OCI-LY1 (cell line): ENCODE measurements around the gene NOL11.
"Not testable (repeated sequence)": the region's sequence is repeated elsewhere in the genome, so short reads cannot be mapped to it uniquely, and the experiment has no call there.

ENCODE experiments used
- H2AFZ ChIP-seq: fragments of 200-600 bp; sonication (generic), shearing (Covaris generic); 2 replicates; pipeline ENCODE4 v1.6.0; 2014; ENCODE audit warnings: antibody characterized with exemption, mild to moderate bottlenecking, low read length
- H3F3A ChIP-seq: fragments of 200-600 bp; sonication (generic), shearing (Covaris generic); 2 replicates; pipeline ENCODE4 v1.6.0; 2014; ENCODE audit warnings: mild to moderate bottlenecking, antibody characterized with exemption, low read length, moderate library complexity; ENCODE audit not compliant: insufficient read depth
- H3K27ac ChIP-seq: fragments of 200-600 bp; sonication (generic); 2 replicates; pipeline ENCODE4 v1.5.1; 2014; ENCODE audit warnings: low read length, mixed run types, mild to moderate bottlenecking, low read depth; ENCODE audit not compliant: poor library complexity, severe bottlenecking
- H3K27me3 ChIP-seq: fragments of 200-600 bp; sonication (generic); 2 replicates; pipeline ENCODE4 v1.6.0; 2014; ENCODE audit warnings: antibody characterized with exemption, mild to moderate bottlenecking, low read length, moderate library complexity; ENCODE audit not compliant: insufficient read depth
- H3K36me3 ChIP-seq: fragments of 200-600 bp; sonication (generic); 2 replicates; pipeline ENCODE4 v1.6.1; 2014; ENCODE audit warnings: mild to moderate bottlenecking, antibody characterized with exemption, low read length, moderate library complexity, mixed read lengths; ENCODE audit not compliant: insufficient read depth
- H3K4me1 ChIP-seq: fragments of 200-600 bp; sonication (generic); 2 replicates; pipeline ENCODE4 v1.5.1; 2014; ENCODE audit warnings: mild to moderate bottlenecking, low read length, moderate library complexity; ENCODE audit not compliant: insufficient read depth, severe bottlenecking
- H3K4me2 ChIP-seq: fragments of 200-600 bp; sonication (generic), shearing (Covaris generic); 2 replicates; pipeline ENCODE4 v1.6.1; 2014; ENCODE audit warnings: low read length
- H3K4me3 ChIP-seq: fragments of 200-600 bp; sonication (generic); 2 replicates; pipeline ENCODE4 v1.5.1; 2014; ENCODE audit warnings: low read length, low read depth, mild to moderate bottlenecking, mixed read lengths; ENCODE audit not compliant: poor library complexity, severe bottlenecking
- H3K79me2 ChIP-seq: fragments of 200-600 bp; shearing (Covaris generic); 2 replicates; pipeline ENCODE4 v1.6.1; 2016; ENCODE audit warnings: mixed run types, low read length, mixed read lengths; ENCODE audit not compliant: insufficient read depth
- H3K9ac ChIP-seq: fragments of 200-600 bp; sonication (generic), shearing (Covaris generic); 2 replicates; pipeline ENCODE4 v1.6.1; 2014; ENCODE audit warnings: mild to moderate bottlenecking, low read length, mixed read lengths
- H3K9me2 ChIP-seq: fragments of 200-600 bp; sonication (generic), shearing (Covaris generic); 2 replicates; pipeline ENCODE4 v1.6.1; 2014; ENCODE audit warnings: low read depth, mild to moderate bottlenecking, low read length, mixed read lengths
- H3K9me3 ChIP-seq: fragments of 200-600 bp; shearing (Covaris generic); 2 replicates; pipeline ENCODE4 v1.6.1; 2014; ENCODE audit warnings: low read length, mixed read lengths
- H4K20me1 ChIP-seq: fragments of 200-600 bp; sonication (generic), shearing (Covaris generic); 2 replicates; pipeline ENCODE4 v1.6.0; 2016; ENCODE audit warnings: mild to moderate bottlenecking, low read length; ENCODE audit not compliant: insufficient read depth
- EZH2 ChIP-seq: fragments of 200-600 bp; sonication (generic), shearing (Covaris generic); IDR thresholded peaks from 2 replicates; pipeline ENCODE4 v1.8.0; 2017; ENCODE audit warnings: borderline replicate concordance, mixed run types, mild to moderate bottlenecking, antibody characterized with exemption, low read length, moderate library complexity, mixed read lengths
- TF ChIP-seq, protein P1 (sequence below): fragments of 200-600 bp; sonication (generic), shearing (Covaris generic); IDR thresholded peaks from 2 replicates; pipeline ENCODE4 v1.5.1; 2017; ENCODE audit warnings: mild to moderate bottlenecking, antibody characterized with exemption, low read length, moderate library complexity, mixed read lengths

NOL11 gene

DNA sequence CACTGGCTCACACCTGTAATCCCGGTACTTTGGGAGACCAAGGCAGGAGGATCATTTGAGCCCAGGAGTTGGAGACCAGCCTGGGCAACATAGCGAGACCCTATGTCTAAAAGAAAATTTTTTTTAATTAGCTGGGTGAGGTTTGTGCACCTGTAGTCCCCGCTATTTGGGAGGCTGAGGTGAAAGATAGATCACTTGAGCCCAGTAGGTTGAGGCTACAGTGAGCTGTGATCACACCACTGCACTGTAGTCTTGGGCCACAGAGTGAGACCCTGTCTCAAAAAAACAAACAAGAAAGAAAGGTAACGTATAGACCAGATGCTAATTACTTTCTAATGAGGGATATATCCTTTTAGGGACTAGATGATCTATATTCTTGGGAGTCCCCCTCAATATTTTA, 8.1 kb downstream of the NOL11 start:
- Histone ChIP-seq H3K9ac (no peak overlapping the region), H3K36me3 (peaks cover 97% of the 10 kb centered on the region), H3K4me3 (no peak overlapping the region), H3K4me2 (no peak overlapping the region), H3K9me3 (0 out of 2 replicates have a peak, but pooled peaks cover 1% of the 10 kb centered on the region), H3F3A (no peaks in the 10 kb centered on the region), H2AFZ (no peak overlapping the region), H3K9me2 (no peaks in the 10 kb centered on the region), H4K20me1 (no peaks in the 10 kb centered on the region), H3K27ac (no peak overlapping the region), H3K27me3 (no peaks in the 10 kb centered on the region), H3K79me2 (no peaks in the 10 kb centered on the region), H3K4me1 (no peaks in the 10 kb centered on the region)
- TF ChIP-seq, protein P1, sequence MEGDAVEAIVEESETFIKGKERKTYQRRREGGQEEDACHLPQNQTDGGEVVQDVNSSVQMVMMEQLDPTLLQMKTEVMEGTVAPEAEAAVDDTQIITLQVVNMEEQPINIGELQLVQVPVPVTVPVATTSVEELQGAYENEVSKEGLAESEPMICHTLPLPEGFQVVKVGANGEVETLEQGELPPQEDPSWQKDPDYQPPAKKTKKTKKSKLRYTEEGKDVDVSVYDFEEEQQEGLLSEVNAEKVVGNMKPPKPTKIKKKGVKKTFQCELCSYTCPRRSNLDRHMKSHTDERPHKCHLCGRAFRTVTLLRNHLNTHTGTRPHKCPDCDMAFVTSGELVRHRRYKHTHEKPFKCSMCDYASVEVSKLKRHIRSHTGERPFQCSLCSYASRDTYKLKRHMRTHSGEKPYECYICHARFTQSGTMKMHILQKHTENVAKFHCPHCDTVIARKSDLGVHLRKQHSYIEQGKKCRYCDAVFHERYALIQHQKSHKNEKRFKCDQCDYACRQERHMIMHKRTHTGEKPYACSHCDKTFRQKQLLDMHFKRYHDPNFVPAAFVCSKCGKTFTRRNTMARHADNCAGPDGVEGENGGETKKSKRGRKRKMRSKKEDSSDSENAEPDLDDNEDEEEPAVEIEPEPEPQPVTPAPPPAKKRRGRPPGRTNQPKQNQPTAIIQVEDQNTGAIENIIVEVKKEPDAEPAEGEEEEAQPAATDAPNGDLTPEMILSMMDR: no peak
- TF ChIP-seq EZH2: no peak

DNA sequence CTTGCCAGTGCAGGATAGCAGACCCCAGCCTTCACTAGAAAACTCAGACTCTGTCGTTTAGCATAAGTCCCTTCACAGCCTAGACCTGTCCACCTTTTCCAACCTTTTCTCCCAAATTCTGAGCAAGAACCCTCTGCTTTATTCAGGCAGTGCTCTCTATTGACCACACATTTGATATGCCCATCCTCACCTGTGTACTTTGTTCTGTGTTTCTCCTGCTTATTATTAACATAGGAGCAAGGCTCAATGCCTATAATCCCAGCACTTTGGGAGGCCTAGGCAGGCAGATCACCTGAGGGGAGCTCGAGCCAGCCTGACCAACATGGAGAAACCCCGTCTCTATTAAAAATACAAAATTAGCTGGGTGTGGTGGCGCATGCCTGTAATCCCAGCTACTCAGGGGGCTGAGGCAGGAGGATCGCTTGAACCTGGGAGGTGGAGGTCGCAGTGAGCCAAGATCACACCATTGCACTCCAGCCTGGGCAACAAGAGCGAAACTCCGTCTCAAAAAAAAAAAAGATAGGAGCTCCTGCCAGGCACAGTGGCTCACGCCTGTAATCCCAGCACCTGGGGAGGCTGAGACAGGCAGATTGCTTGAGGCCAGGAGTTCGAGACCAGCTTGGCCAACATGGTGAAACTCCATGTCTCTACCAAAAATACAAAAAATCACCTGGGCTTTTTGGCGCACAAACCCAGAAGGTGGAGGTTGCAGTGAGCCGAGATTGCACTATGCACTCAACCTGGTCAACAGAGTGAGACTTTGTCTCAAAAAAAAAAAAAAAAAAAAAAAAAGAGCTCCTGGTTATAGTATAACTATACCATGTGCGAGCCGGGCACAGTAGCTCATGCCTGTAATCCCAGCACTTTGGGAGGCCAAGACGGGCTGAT, 9.7 kb downstream of the NOL11 start:
- not testable (repeated sequence) for H3K79me2 ChIP-seq, H3K4me3 ChIP-seq, H3F3A ChIP-seq, H3K9me2 ChIP-seq, H3K4me1 ChIP-seq, H3K4me2 ChIP-seq, H3K27ac ChIP-seq, H3K9ac ChIP-seq, H3K27me3 ChIP-seq, H4K20me1 ChIP-seq, H2AFZ ChIP-seq, H3K9me3 ChIP-seq
- H3K36me3 ChIP-seq: peaks cover 98% of the 10 kb centered on the region

DNA sequence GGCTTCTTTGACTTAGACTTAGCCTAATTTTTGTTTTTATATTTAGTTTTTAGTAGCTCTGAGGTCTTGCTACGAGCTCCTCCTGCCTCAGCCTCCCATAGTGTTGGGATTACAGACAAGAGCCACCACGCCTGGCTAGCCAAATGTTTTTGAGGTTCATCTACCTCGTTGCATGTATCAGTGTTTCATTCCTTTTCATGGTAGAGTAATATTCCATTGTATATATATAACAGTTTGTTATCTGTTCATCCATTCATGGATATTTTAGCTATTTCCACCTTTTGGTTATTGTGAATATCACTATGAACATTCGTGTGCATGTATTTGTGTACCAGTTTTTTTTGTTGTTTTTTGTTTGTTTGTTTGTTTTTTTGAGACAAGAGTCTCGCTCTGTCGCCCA, 12.2 kb downstream of the NOL11 start:
- peaks cover 3% of the 10 kb centered on the region; the same call in 1 of the 2 replicates for H3K9me3 ChIP-seq
- no peak overlapping the region for H3K4me3 ChIP-seq
- no peak overlapping the region for H3K27ac ChIP-seq
- H3F3A ChIP-seq: no peaks in the 10 kb centered on the region
- H3K9ac ChIP-seq: no peak overlapping the region
- H3K36me3 ChIP-seq: peaks cover 99% of the 10 kb centered on the region
- 0 out of 2 replicates have a peak, but pooled peaks cover 2% of the 10 kb centered on the region for H4K20me1 ChIP-seq
- H3K9me2 ChIP-seq: no peaks in the 10 kb centered on the region
- no peaks in the 10 kb centered on the region for H3K4me1 ChIP-seq
- H3K79me2 ChIP-seq: no peaks in the 10 kb centered on the region
- no peaks in the 10 kb centered on the region for H3K27me3 ChIP-seq
- H2AFZ ChIP-seq: no peak overlapping the region
- TF ChIP-seq, protein P1: no peak
- TF ChIP-seq EZH2: no peak
- H3K4me2 ChIP-seq: no peak overlapping the region

DNA sequence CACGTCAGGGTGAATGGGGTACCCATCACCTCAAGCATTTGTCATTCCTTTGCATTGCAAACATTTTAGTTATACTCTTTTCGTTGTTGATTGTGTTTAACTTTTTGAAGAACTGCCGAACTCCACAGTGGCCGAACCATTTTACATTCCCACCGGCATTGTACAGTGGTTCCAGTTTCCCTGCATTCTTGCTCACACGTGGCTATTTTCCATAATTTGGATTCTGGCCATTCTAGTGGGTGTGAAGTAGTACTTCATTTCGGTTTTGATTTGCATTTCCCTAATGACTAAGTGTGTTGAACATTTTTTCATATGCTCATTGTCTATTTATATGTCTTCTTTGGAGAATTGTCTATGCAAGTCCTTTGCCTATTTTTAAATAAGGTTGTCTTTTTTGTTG, 13.0 kb downstream of the NOL11 start:
- Histone ChIP-seq H3K4me1 (no peaks in the 10 kb centered on the region), H3F3A (no peaks in the 10 kb centered on the region), H2AFZ (no peak overlapping the region), H4K20me1 (0 out of 2 replicates have a peak, but pooled peaks cover 2% of the 10 kb centered on the region), H3K27me3 (no peaks in the 10 kb centered on the region), H3K9me2 (no peaks in the 10 kb centered on the region), H3K4me2 (no peak overlapping the region), H3K9ac (no peak overlapping the region), H3K27ac (no peak overlapping the region), H3K36me3 (peaks cover 97% of the 10 kb centered on the region), H3K4me3 (no peak overlapping the region), H3K9me3 (peaks cover 3% of the 10 kb centered on the region; the same call in 1 of the 2 replicates), H3K79me2 (no peaks in the 10 kb centered on the region)
- TF ChIP-seq, protein P1: no peak
- TF ChIP-seq EZH2: no peak
